HCT116 (cell line): ENCODE data around the gene NOL9. TPM values are rescaled to one million over a fixed set of nuclear protein-coding genes. Genes with fewer than 3 reads are reported as not detected.

Source experiments
- ATAC-seq: fragments of 200-7000 bp; cut with Tn5 transposase; 2 replicates; pipeline ENCODE4 v1.9.1; 2020; ENCODE audit warnings: mild to moderate bottlenecking, moderate library complexity
- BruUV-seq: library from RNA; stranded (reverse); fragments of 400-500 nt; replicated peaks from 2 replicates; lab custom pipeline; 2021; lab: Mats Ljungman, UMichigan
- CTCF ChIA-PET: fragments of 300-600 bp; sonication (Branson Sonifier 250); formaldehyde crosslinking; loops from one replicate; lab custom pipeline; 2021; ENCODE audit warnings: antibody characterized with exemption; lab: Charles Lee
- POLR2A ChIA-PET: fragments of 300-600, 350-600 bp; sonication (Branson Sonifier 250); formaldehyde crosslinking; loops from one replicate; lab custom pipeline; 2021; ENCODE audit warnings: antibody characterized with exemption; lab: Charles Lee
- RAD21 ChIA-PET, 2 experiments: fragments of 300-600 bp; sonication (Branson Sonifier 250); formaldehyde crosslinking; loops; one replicate each; lab custom pipeline; 2023; ENCODE audit warnings: low total read pairs in 2 of 2; ENCODE audit not compliant: uncharacterized antibody in 2 of 2, unreplicated experiment in 2 of 2, low non-redundant PET in 1 of 2; lab: Charles Lee
- DNase-seq: peaks from one replicate; pipeline ENCODE4 v3.0.0-alpha.2; 2010; ENCODE audit warnings: low read depth, low spot score
- H2AFZ ChIP-seq: fragments of 200-600 bp; shearing (Covaris generic), sonication (generic); 2 replicates; pipeline ENCODE4 v1.6.1; 2017; ENCODE audit warnings: low read depth, mixed run types, mixed read lengths, antibody characterized with exemption, low read length; ENCODE audit not compliant: poor library complexity, severe bottlenecking
- H3K27ac ChIP-seq: 2 replicates; pipeline ENCODE4 v1.5.1; 2012; ENCODE audit warnings: low read depth, low read length
- H3K27me3 ChIP-seq: fragments of 200-600 bp; sonication (generic); 2 replicates; pipeline ENCODE4 v1.6.1; 2016; ENCODE audit warnings: mixed run types, low read length, mixed read lengths; ENCODE audit not compliant: insufficient read depth
- H3K36me3 ChIP-seq, 2 experiments: fragments of 200-500 bp in 1 of 2; fragments of 200-600 bp in 1 of 2; sonication (Bioruptor generic) in 1 of 2; sonication (generic) in 1 of 2; 2 replicates each; pipeline versions ENCODE4 v1.5.1 to v1.6.1; 2014 to 2016; ENCODE audit warnings: low read length in 2 of 2, inconsistent platforms in 1 of 2, mixed read lengths in 1 of 2, mixed run types in 1 of 2; ENCODE audit not compliant: insufficient read depth in 2 of 2, control insufficient read depth in 1 of 2
- H3K4me1 ChIP-seq, 2 experiments: fragments of 200-600 bp in 1 of 2; sonication (generic) in 1 of 2; 2 replicates each; pipeline versions ENCODE4 v1.5.1 to v1.6.1; 2012 to 2017; ENCODE audit warnings: low read length in 2 of 2, inconsistent platforms in 1 of 2, mild to moderate bottlenecking in 1 of 2, mixed read lengths in 1 of 2, mixed run types in 1 of 2, moderate library complexity in 1 of 2; ENCODE audit not compliant: insufficient read depth in 2 of 2, control insufficient read depth in 1 of 2
- H3K4me2 ChIP-seq: fragments of 200-600 bp; sonication (generic); 2 replicates; pipeline ENCODE4 v1.6.1; 2017; ENCODE audit warnings: mixed run types, low read length, mixed read lengths
- H3K4me3 ChIP-seq, 2 experiments: fragments of 200-600 bp in 1 of 2; sonication (generic) in 1 of 2; replicated peaks in 1 of 2; 2 replicates each; pipeline ENCODE4 v1.5.1; 2011 to 2016; ENCODE audit warnings: low read length in 2 of 2, control low read depth in 1 of 2, low read depth in 1 of 2, mild to moderate bottlenecking in 1 of 2, mixed read lengths in 1 of 2, mixed run types in 1 of 2
- H3K79me2 ChIP-seq: fragments of 200-600 bp; sonication (generic); 2 replicates; pipeline ENCODE4 v1.6.1; 2017; ENCODE audit warnings: mild to moderate bottlenecking, mixed run types, low read length, moderate library complexity, mixed read lengths; ENCODE audit not compliant: insufficient read depth
- H3K9ac ChIP-seq: fragments of 200-600 bp; sonication (generic); 2 replicates; pipeline ENCODE4 v1.6.1; 2016; ENCODE audit warnings: low read length, mixed read lengths
- H3K9me2 ChIP-seq: fragments of 200-600 bp; sonication (generic), shearing (Covaris generic); 2 replicates; pipeline ENCODE4 v1.6.1; 2017; ENCODE audit warnings: mixed run types, mild to moderate bottlenecking, moderate library complexity; ENCODE audit not compliant: insufficient read depth
- H3K9me3 ChIP-seq, 2 experiments: fragments of 200-500 bp in 1 of 2; fragments of 200-600 bp in 1 of 2; sonication (Bioruptor generic) in 1 of 2; sonication (generic) in 1 of 2; 2 replicates each; pipeline ENCODE4 v1.6.1; 2014 to 2017; ENCODE audit warnings: low read length in 2 of 2, mixed read lengths in 2 of 2, inconsistent platforms in 1 of 2, low read depth in 1 of 2, mild to moderate bottlenecking in 1 of 2, mixed run types in 1 of 2, moderate library complexity in 1 of 2; ENCODE audit not compliant: control insufficient read depth in 1 of 2, insufficient read depth in 1 of 2
- H4K20me1 ChIP-seq: fragments of 200-600 bp; sonication (generic), shearing (Covaris generic); 2 replicates; pipeline ENCODE4 v1.6.1; 2017; ENCODE audit warnings: mixed run types, mild to moderate bottlenecking, moderate library complexity; ENCODE audit not compliant: insufficient read depth
- CTCF ChIP-seq, 3 experiments: fragments of 200-600 bp in 1 of 3; sonication (generic) in 1 of 3; IDR thresholded peaks in 2 of 3; conservative IDR thresholded peaks in 1 of 3; 2 replicates each; pipeline ENCODE4 v1.5.1; 2012 to 2017; ENCODE audit warnings: low read depth in 2 of 3, low read length in 2 of 3, antibody characterized with exemption in 1 of 3, borderline replicate concordance in 1 of 3, control low read depth in 1 of 3, mild to moderate bottlenecking in 1 of 3, mixed read lengths in 1 of 3, mixed run types in 1 of 3, moderate library complexity in 1 of 3; ENCODE audit not compliant: insufficient read depth in 1 of 3
- intact Hi-C: fragments of 100-400 bp; cut with micrococcal nuclease; formaldehyde crosslinking; loops from 2 replicates; pipeline ENCODE4 v1.10.0; 2022
- total RNA-seq: library from RNA; stranded (reverse); gene quantifications from one replicate; pipeline ENCODE4 v1.2.1, GENCODE V29; 2021; ENCODE audit not compliant: unreplicated experiment
- TF ChIP-seq, protein P1 (sequence below): IDR thresholded peaks from 2 replicates; pipeline ENCODE4 v1.6.1; 2012; ENCODE audit warnings: low read depth

NOL9 gene
- total RNA-seq, 1 experiment from 2014 or later, result 46.4 TPM

- DNase-seq (no peak), ATAC-seq (peak; percentile 14)
- Histone ChIP-seq H3K4me1 (peaks cover 14 to 23% of the 10 kb centered on the region in 2 experiments), H3K36me3 (peaks cover 0 to 2% of the 10 kb centered on the region in 2 experiments; a peak in 1 of 4 replicates), H3K79me2 (peaks cover 30% of the 10 kb centered on the region), H3K9ac (peak overlapping the region; percentile 74), H3K9me3 (no peaks in the 10 kb centered on the region), H3K9me2 (no peaks in the 10 kb centered on the region), H3K4me2 (peak overlapping the region; percentile 84), H4K20me1 (no peaks in the 10 kb centered on the region), H3K4me3 (peak overlapping the region; percentile 79 to 91), H3K27ac (peak overlapping the region; percentile 48), H3K27me3 (no peaks in the 10 kb centered on the region), H2AFZ (no peak overlapping the region)
- TSS peak; percentile 52 for BruUV-seq
- TF ChIP-seq, protein P1, sequence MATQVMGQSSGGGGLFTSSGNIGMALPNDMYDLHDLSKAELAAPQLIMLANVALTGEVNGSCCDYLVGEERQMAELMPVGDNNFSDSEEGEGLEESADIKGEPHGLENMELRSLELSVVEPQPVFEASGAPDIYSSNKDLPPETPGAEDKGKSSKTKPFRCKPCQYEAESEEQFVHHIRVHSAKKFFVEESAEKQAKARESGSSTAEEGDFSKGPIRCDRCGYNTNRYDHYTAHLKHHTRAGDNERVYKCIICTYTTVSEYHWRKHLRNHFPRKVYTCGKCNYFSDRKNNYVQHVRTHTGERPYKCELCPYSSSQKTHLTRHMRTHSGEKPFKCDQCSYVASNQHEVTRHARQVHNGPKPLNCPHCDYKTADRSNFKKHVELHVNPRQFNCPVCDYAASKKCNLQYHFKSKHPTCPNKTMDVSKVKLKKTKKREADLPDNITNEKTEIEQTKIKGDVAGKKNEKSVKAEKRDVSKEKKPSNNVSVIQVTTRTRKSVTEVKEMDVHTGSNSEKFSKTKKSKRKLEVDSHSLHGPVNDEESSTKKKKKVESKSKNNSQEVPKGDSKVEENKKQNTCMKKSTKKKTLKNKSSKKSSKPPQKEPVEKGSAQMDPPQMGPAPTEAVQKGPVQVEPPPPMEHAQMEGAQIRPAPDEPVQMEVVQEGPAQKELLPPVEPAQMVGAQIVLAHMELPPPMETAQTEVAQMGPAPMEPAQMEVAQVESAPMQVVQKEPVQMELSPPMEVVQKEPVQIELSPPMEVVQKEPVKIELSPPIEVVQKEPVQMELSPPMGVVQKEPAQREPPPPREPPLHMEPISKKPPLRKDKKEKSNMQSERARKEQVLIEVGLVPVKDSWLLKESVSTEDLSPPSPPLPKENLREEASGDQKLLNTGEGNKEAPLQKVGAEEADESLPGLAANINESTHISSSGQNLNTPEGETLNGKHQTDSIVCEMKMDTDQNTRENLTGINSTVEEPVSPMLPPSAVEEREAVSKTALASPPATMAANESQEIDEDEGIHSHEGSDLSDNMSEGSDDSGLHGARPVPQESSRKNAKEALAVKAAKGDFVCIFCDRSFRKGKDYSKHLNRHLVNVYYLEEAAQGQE, result no peak
- TF ChIP-seq CTCF (IDR thresholded peaks at IDR 0.05 in 2 of 3, conservative IDR thresholded peaks at IDR 0.05 in 1 of 3; ENCODE audit: borderline replicate concordance in 1 of 3, insufficient read depth in 1 of 3, low read depth in 2 of 3, low read length in 2 of 3), result peak in 2 of 3 experiments; percentile 26 to 27; a peak in 2 of 6 replicates
- ChIA-PET RAD21 (no interaction called here), POLR2A (interaction anchor here (0.7 to 1.6 kb wide), 2 partner anchors 21 to 46 kb away, joined by 3 to 10 read pairs; partner anchors contain the start of gene KLHL21), CTCF (interaction anchor here (1.7 kb wide), 1 partner anchor 27 kb away, joined by 4 read pairs; the partner anchor contains the start of gene NOL9)
- intact Hi-C loops, result no loop called here
These were observed 26.5 kb upstream of the NOL9 start for GRCh38 chr1:6580593-6581409.
